Type B pancreatic cell (in vitro differentiated cells): ENCODE measurements around the gene SCAF1. TPM values are rescaled to one million over a fixed set of nuclear protein-coding genes. Genes with fewer than 3 reads are reported as not detected.

Source experiments
- DNase-seq: peaks from one replicate; pipeline ENCODE4 v3.0.0; 2021; ENCODE audit warnings: mixed read lengths; ENCODE audit not compliant: unreplicated experiment; ENCODE audit errors: extremely low spot score
- H3K27ac Mint-ChIP-seq: 2 replicates; pipeline ENCODE4 v1.8.0; 2021; ENCODE audit warnings: mild to moderate bottlenecking, mixed read lengths
- H3K27me3 Mint-ChIP-seq: 2 replicates; pipeline ENCODE4 v1.8.0; 2021; ENCODE audit warnings: mixed read lengths
- H3K36me3 Mint-ChIP-seq: 2 replicates; pipeline ENCODE4 v1.8.0; 2021; ENCODE audit warnings: mixed read lengths
- H3K4me1 Mint-ChIP-seq: one replicate; pipeline ENCODE4 v1.8.0; 2021; ENCODE audit warnings: mixed read lengths; ENCODE audit not compliant: unreplicated experiment
- H3K4me3 Mint-ChIP-seq: 2 replicates; pipeline ENCODE4 v1.8.0; 2021; ENCODE audit warnings: mild to moderate bottlenecking, mixed read lengths
- H3K9me3 Mint-ChIP-seq: 2 replicates; pipeline ENCODE4 v1.8.0; 2021; ENCODE audit warnings: mixed read lengths
- total RNA-seq: library from RNA; stranded (reverse); gene quantifications from 2 replicates; pipeline ENCODE4 v1.2.1, GENCODE V29; 2021; ENCODE audit warnings: low replicate concordance
- TF ChIP-seq, protein P1 (sequence below): fragments of 200-600 bp; sonication (generic); conservative IDR thresholded peaks from 2 replicates; pipeline ENCODE4 v1.5.0; 2021; ENCODE audit warnings: antibody characterized with exemption, mild to moderate bottlenecking

Gene SCAF1
- total RNA-seq, 1 donor from 2014 or later: 78.1 TPM

DNA sequence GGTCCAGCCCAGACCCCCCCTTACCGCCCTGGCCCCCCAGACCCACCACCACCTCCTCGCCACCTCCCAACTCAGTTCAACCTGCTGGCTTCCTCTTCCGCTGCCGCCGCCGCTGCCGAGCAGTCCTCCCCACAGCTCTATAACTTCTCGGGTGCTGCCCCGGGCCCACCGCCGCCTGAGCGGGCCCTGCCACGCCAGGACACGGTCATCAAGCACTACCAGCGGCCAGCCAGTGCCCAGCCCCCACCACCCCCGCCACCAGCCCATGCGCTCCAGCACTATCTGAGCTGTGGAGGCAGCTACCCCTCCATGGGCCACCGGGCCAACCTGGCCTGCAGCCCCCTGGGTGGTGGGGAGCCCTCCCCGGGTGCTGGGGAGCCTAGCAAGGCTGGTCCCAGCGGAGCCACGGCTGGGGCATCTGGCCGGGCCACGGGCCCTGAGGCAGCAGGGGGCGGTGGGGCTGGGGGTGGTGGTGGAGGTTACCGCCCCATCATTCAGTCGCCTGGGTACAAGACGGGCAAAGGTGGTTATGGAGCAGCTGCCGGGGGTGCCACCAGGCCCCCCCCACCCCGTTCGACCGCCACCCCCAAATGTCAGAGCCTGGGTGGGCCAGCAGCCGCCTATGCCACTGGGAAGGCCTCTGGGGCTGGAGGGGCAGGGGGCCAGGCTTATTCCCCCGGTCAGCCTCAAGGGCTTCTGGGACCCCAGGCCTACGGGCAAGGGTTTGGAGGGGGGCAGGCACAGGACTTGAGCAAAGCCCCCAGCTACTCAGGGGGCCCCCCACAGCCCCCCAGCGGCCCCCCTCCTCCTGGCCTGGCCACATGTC is 46.8 kb upstream of the SCAF1 start:
- TF ChIP-seq, protein P1, sequence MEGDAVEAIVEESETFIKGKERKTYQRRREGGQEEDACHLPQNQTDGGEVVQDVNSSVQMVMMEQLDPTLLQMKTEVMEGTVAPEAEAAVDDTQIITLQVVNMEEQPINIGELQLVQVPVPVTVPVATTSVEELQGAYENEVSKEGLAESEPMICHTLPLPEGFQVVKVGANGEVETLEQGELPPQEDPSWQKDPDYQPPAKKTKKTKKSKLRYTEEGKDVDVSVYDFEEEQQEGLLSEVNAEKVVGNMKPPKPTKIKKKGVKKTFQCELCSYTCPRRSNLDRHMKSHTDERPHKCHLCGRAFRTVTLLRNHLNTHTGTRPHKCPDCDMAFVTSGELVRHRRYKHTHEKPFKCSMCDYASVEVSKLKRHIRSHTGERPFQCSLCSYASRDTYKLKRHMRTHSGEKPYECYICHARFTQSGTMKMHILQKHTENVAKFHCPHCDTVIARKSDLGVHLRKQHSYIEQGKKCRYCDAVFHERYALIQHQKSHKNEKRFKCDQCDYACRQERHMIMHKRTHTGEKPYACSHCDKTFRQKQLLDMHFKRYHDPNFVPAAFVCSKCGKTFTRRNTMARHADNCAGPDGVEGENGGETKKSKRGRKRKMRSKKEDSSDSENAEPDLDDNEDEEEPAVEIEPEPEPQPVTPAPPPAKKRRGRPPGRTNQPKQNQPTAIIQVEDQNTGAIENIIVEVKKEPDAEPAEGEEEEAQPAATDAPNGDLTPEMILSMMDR: no peak
- no peak for DNase-seq
- Mint-ChIP-seq H3K9me3 (no peaks in the 10 kb centered on the region), H3K4me1 (peaks cover 7% of the 10 kb centered on the region), H3K4me3 (no peak overlapping the region), H3K27ac (no peak overlapping the region), H3K27me3 (no peaks in the 10 kb centered on the region), H3K36me3 (peaks cover 14% of the 10 kb centered on the region)

- H3K27ac Mint-ChIP-seq: no peak overlapping the region
- TF ChIP-seq, protein P1: no peak
- no peaks in the 10 kb centered on the region for H3K9me3 Mint-ChIP-seq
- H3K36me3 Mint-ChIP-seq: peaks cover 16% of the 10 kb centered on the region
- H3K4me1 Mint-ChIP-seq: peaks cover 7% of the 10 kb centered on the region
- no peak overlapping the region for H3K4me3 Mint-ChIP-seq
- no peaks in the 10 kb centered on the region for H3K27me3 Mint-ChIP-seq
- no peak for DNase-seq
These were observed 46.1 kb upstream of the SCAF1 start for GRCh38 chr19:49595819-49596404.

- H3K4me3 Mint-ChIP-seq: no peak overlapping the region
- TF ChIP-seq, protein P1: no peak
- no peak for DNase-seq
- peaks cover 7% of the 10 kb centered on the region for H3K4me1 Mint-ChIP-seq
- H3K27ac Mint-ChIP-seq: no peak overlapping the region
- peaks cover 17% of the 10 kb centered on the region for H3K36me3 Mint-ChIP-seq
- H3K9me3 Mint-ChIP-seq: no peaks in the 10 kb centered on the region
- H3K27me3 Mint-ChIP-seq: no peaks in the 10 kb centered on the region
These were observed 45.6 kb upstream of the SCAF1 start for GRCh38 chr19:49596407-49596806.

- H3K4me1 Mint-ChIP-seq: peaks cover 7% of the 10 kb centered on the region
- no peak for DNase-seq
- no peak overlapping the region for H3K27ac Mint-ChIP-seq
- peaks cover 20% of the 10 kb centered on the region for H3K36me3 Mint-ChIP-seq
- no peaks in the 10 kb centered on the region for H3K27me3 Mint-ChIP-seq
- TF ChIP-seq, protein P1: no peak
- H3K9me3 Mint-ChIP-seq: no peaks in the 10 kb centered on the region
- H3K4me3 Mint-ChIP-seq: no peak overlapping the region
These were observed 44.9 kb upstream of the SCAF1 start for GRCh38 chr19:49596954-49597702.

DNA sequence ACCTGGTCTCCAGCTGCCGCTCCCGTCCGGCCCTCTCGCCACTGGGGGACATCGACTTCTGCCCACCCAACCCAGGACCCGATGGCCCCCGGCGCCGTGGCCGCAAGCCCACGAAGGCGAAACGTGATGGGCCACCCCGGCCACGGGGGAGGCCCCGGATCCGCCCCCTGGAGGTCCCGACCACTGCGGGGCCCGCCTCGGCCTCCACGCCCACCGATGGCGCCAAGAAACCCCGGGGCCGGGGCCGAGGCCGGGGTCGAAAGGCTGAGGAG is 44.4 kb upstream of the SCAF1 start:
- H3K27me3 Mint-ChIP-seq: no peaks in the 10 kb centered on the region
- DNase-seq: no peak
- H3K4me1 Mint-ChIP-seq: peaks cover 7% of the 10 kb centered on the region
- no peaks in the 10 kb centered on the region for H3K9me3 Mint-ChIP-seq
- TF ChIP-seq, protein P1: no peak
- peaks cover 21% of the 10 kb centered on the region for H3K36me3 Mint-ChIP-seq
- H3K27ac Mint-ChIP-seq: no peak overlapping the region
- no peak overlapping the region for H3K4me3 Mint-ChIP-seq
